Measurements from ENCODE around the gene ARHGAP26. TPM values are rescaled to one million over a fixed set of nuclear protein-coding genes. Genes with fewer than 3 reads are reported as not detected.

Gene ARHGAP26
- polyA plus RNA-seq, 1 donor (not counting 4 experiments of a cell fraction or from before 2014, with no cell fraction given) = 3.9 TPM

- Histone ChIP-seq H3K79me2 (ENCODE audit: control insufficient read depth, insufficient read depth, low read length) (no peaks in the 10 kb centered on the region), H3K27ac (ENCODE audit: control insufficient read depth, insufficient read depth, low read length) (no peak overlapping the region), H3K9ac (ENCODE audit: control insufficient read depth, extremely low read depth, insufficient read depth, low read length) (no peak overlapping the region), H3K4me3 (ENCODE audit: control insufficient read depth in 2 of 3, extremely low read depth in 1 of 3, insufficient read depth in 2 of 3, low read depth in 1 of 3, low read length in 3 of 3) (no peak overlapping the region), H3K36me3 (ENCODE audit: control insufficient read depth in 2 of 2, extremely low read depth in 1 of 2, insufficient read depth in 2 of 2, low read length in 2 of 2) (no peaks in the 10 kb centered on the region), H3K9me3 (ENCODE audit: control insufficient read depth, low read depth, low read length) (no peaks in the 10 kb centered on the region), H3K4me1 (ENCODE audit: control insufficient read depth, extremely low read depth, insufficient read depth, low read length) (peaks cover 46% of the 10 kb centered on the region), H3K27me3 (ENCODE audit: control insufficient read depth, extremely low read depth, insufficient read depth, low read length) (no peaks in the 10 kb centered on the region), H4K20me1 (ENCODE audit: control insufficient read depth, extremely low read depth, insufficient read depth, low read length) (no peaks in the 10 kb centered on the region), H3K9me1 (ENCODE audit: control insufficient read depth, extremely low read depth, insufficient read depth, low read length) (no peaks in the 10 kb centered on the region), H3K4me2 (ENCODE audit: control insufficient read depth, extremely low read depth, insufficient read depth, low read depth, low read length) (no peak overlapping the region), H2AFZ (ENCODE audit: control insufficient read depth, low read length) (no peak overlapping the region)
- DNase-seq (ENCODE audit: low read depth, low spot score) (no peak), FAIRE-seq (no peak)
- dilution Hi-C loops (cut with MboI; ENCODE audit: extremely low pct_ligation_motif_present, low sequenced_read_pairs) = no loop called here
- TF ChIP-seq EZH2 (IDR thresholded peaks at IDR 0.05; ENCODE audit: low read length) (no peak), CTCF (optimal IDR thresholded peaks at IDR 0.05 in 1 of 3, IDR thresholded peaks at IDR 0.05 in 1 of 3, conservative IDR thresholded peaks at IDR 0.05 in 1 of 3; ENCODE audit: extremely low read depth in 1 of 3, insufficient read depth in 2 of 3, low read length in 3 of 3) (no peak)
These were observed 295.9 kb downstream of the ARHGAP26 start for GRCh38 chr5:143065996-143066522.

GRCh38 chr5:143066556-143067281 lies 296.5 kb downstream of the ARHGAP26 start:
- Histone ChIP-seq H3K79me2 (ENCODE audit: control insufficient read depth, insufficient read depth, low read length) (no peaks in the 10 kb centered on the region), H3K4me1 (ENCODE audit: control insufficient read depth, extremely low read depth, insufficient read depth, low read length) (peaks cover 39% of the 10 kb centered on the region), H3K4me3 (ENCODE audit: control insufficient read depth in 2 of 3, extremely low read depth in 1 of 3, insufficient read depth in 2 of 3, low read depth in 1 of 3, low read length in 3 of 3) (no peak overlapping the region), H3K4me2 (ENCODE audit: control insufficient read depth, extremely low read depth, insufficient read depth, low read depth, low read length) (no peak overlapping the region), H3K36me3 (ENCODE audit: control insufficient read depth in 2 of 2, extremely low read depth in 1 of 2, insufficient read depth in 2 of 2, low read length in 2 of 2) (no peaks in the 10 kb centered on the region), H3K9ac (ENCODE audit: control insufficient read depth, extremely low read depth, insufficient read depth, low read length) (no peak overlapping the region), H4K20me1 (ENCODE audit: control insufficient read depth, extremely low read depth, insufficient read depth, low read length) (no peaks in the 10 kb centered on the region), H2AFZ (ENCODE audit: control insufficient read depth, low read length) (no peak overlapping the region), H3K27ac (ENCODE audit: control insufficient read depth, insufficient read depth, low read length) (no peak overlapping the region), H3K9me3 (ENCODE audit: control insufficient read depth, low read depth, low read length) (no peaks in the 10 kb centered on the region), H3K9me1 (ENCODE audit: control insufficient read depth, extremely low read depth, insufficient read depth, low read length) (no peaks in the 10 kb centered on the region), H3K27me3 (ENCODE audit: control insufficient read depth, extremely low read depth, insufficient read depth, low read length) (no peaks in the 10 kb centered on the region)
- TF ChIP-seq EZH2 (IDR thresholded peaks at IDR 0.05; ENCODE audit: low read length) (no peak), CTCF (optimal IDR thresholded peaks at IDR 0.05 in 1 of 3, IDR thresholded peaks at IDR 0.05 in 1 of 3, conservative IDR thresholded peaks at IDR 0.05 in 1 of 3; ENCODE audit: extremely low read depth in 1 of 3, insufficient read depth in 2 of 3, low read length in 3 of 3) (no peak)
- DNase-seq (ENCODE audit: low read depth, low spot score) (no peak), FAIRE-seq (no peak)
- dilution Hi-C loops (cut with MboI; ENCODE audit: extremely low pct_ligation_motif_present, low sequenced_read_pairs) = no loop called here

All from keratinocyte (primary cell).